Measurements from ENCODE around the gene SLC38A10.

The SLC38A10 gene

GRCh38 chr17:81295031-81295675 lies at the start of gene SLC38A10:
Gene SLC38A10, minus strand, starts transcription at chr17:81295307. Its CDS starts 386 bp downstream, at chr17:81294921.
- peak; percentile 84 to 85 for DNase-seq (ENCODE audit: low read depth in 2 of 2, low spot score in 1 of 2)

- no peak for DNase-seq (ENCODE audit: low read depth in 2 of 2, low spot score in 1 of 2)
Measured at GRCh38 chr17:81342269-81343070, 47.4 kb upstream of the SLC38A10 start.

- DNase-seq (ENCODE audit: low read depth in 2 of 2, low spot score in 1 of 2) = no peak
Measured at GRCh38 chr17:81341516-81342268, 46.6 kb upstream of the SLC38A10 start.

- no peak for DNase-seq (ENCODE audit: low read depth in 2 of 2, low spot score in 1 of 2)
Measured at GRCh38 chr17:81340607-81341515, 45.8 kb upstream of the SLC38A10 start.

GRCh38 chr17:81339534-81340296 lies 44.6 kb upstream of the SLC38A10 start:
- no peak for DNase-seq (ENCODE audit: low read depth in 2 of 2, low spot score in 1 of 2)

GRCh38 chr17:81339191-81339533 lies 44.1 kb upstream of the SLC38A10 start:
- DNase-seq (ENCODE audit: low read depth in 2 of 2, low spot score in 1 of 2) = no peak

- DNase-seq (ENCODE audit: low read depth in 2 of 2, low spot score in 1 of 2) = no peak
Measured at GRCh38 chr17:81338274-81339190, 43.4 kb upstream of the SLC38A10 start.

GRCh38 chr17:81337476-81337879 lies 42.4 kb upstream of the SLC38A10 start:
- DNase-seq (ENCODE audit: low read depth in 2 of 2, low spot score in 1 of 2) = no peak

GRCh38 chr17:81336930-81337325 lies 41.8 kb upstream of the SLC38A10 start:
- DNase-seq (ENCODE audit: low read depth in 2 of 2, low spot score in 1 of 2) = no peak

- DNase-seq (ENCODE audit: low read depth in 2 of 2, low spot score in 1 of 2) = no peak
Measured at GRCh38 chr17:81336296-81336929, 41.3 kb upstream of the SLC38A10 start.

GRCh38 chr17:81335773-81336157 lies 40.7 kb upstream of the SLC38A10 start:
- no peak for DNase-seq (ENCODE audit: low read depth in 2 of 2, low spot score in 1 of 2)

GRCh38 chr17:81334987-81335772 lies 40.1 kb upstream of the SLC38A10 start:
- DNase-seq (ENCODE audit: low read depth in 2 of 2, low spot score in 1 of 2) = no peak

- DNase-seq (ENCODE audit: low read depth in 2 of 2, low spot score in 1 of 2) = no peak
Measured at GRCh38 chr17:81334391-81334901, 39.3 kb upstream of the SLC38A10 start.

- no peak for DNase-seq (ENCODE audit: low read depth in 2 of 2, low spot score in 1 of 2)
Measured at GRCh38 chr17:81333616-81334368, 38.7 kb upstream of the SLC38A10 start.

GRCh38 chr17:81332914-81333528 lies 37.9 kb upstream of the SLC38A10 start:
- no peak for DNase-seq (ENCODE audit: low read depth in 2 of 2, low spot score in 1 of 2)

GRCh38 chr17:81332118-81332834 lies 37.2 kb upstream of the SLC38A10 start:
- DNase-seq (ENCODE audit: low read depth in 2 of 2, low spot score in 1 of 2) = no peak
